Aortic smooth muscle cell (primary cell): ENCODE results near the gene BACE2. TPM values are rescaled to one million over a fixed set of nuclear protein-coding genes. Genes with fewer than 3 reads are reported as not detected.

Source experiments
- total RNA-seq: library from RNA; depleted of rRNA; stranded (reverse); fragments of >200 nt; gene quantifications from 2 replicates; pipeline ENCODE4 v1.2.3, GENCODE V29; 2014

Gene BACE2
- 105 and 135 TPM in 2 replicates for total RNA-seq

GRCh38 chr21:41167348-41168342, at the start of gene BACE2:
Gene BACE2, plus strand, starts transcription at chr21:41168160. Its CDS starts 104 bp downstream, at chr21:41168264.

GRCh38 chr21:41316200-41317062, 148.5 kb downstream of the BACE2 start, which contains the start of gene FAM3B:
Gene FAM3B, plus strand, starts transcription at chr21:41316801. Its CDS starts 79 bp downstream, at chr21:41316880.

Other genes with a start within 250 kb of the BACE2 start
- 0.13 TPM in 1 of 2 replicates, not detected in the other for gene FAM3B, start 148.6 kb downstream of the BACE2 start, total RNA-seq
- 0.44 and 0.92 TPM in 2 replicates for gene MX2, start 193.9 kb downstream of the BACE2 start, total RNA-seq